RWPE1 (cell line): ENCODE results near the gene OR52E6.

Experiments used
- CTCF ChIA-PET: fragments of 350-600 bp; sonication (Branson Sonifier 250); formaldehyde crosslinking; extraction: SDS; loops from one replicate; lab custom pipeline; 2021; lab: Yijun Ruan, JAX
- POLR2A ChIA-PET: fragments of 400-600 bp; formaldehyde crosslinking; extraction: SDS; loops from one replicate; lab custom pipeline; 2020; ENCODE audit warnings: antibody characterized with exemption; ENCODE audit not compliant: low non-redundant PET; lab: Yijun Ruan, JAX
- DNase-seq: peaks from one replicate; pipeline ENCODE4 v3.0.0; 2012; ENCODE audit warnings: low spot score
- H3K27ac ChIP-seq: fragments of 450-650 bp; 2 replicates; pipeline ENCODE4 v1.5.1; 2017
- TF ChIP-seq, protein P1 (sequence below): fragments of 450-650 bp; conservative IDR thresholded peaks from 2 replicates; pipeline ENCODE4 v1.5.1; 2017; ENCODE audit warnings: low read depth, mild to moderate bottlenecking

OR52E6 gene

GRCh38 chr11:5833446-5833845 is 8.3 kb downstream of the OR52E6 start:
- TF ChIP-seq, protein P1, sequence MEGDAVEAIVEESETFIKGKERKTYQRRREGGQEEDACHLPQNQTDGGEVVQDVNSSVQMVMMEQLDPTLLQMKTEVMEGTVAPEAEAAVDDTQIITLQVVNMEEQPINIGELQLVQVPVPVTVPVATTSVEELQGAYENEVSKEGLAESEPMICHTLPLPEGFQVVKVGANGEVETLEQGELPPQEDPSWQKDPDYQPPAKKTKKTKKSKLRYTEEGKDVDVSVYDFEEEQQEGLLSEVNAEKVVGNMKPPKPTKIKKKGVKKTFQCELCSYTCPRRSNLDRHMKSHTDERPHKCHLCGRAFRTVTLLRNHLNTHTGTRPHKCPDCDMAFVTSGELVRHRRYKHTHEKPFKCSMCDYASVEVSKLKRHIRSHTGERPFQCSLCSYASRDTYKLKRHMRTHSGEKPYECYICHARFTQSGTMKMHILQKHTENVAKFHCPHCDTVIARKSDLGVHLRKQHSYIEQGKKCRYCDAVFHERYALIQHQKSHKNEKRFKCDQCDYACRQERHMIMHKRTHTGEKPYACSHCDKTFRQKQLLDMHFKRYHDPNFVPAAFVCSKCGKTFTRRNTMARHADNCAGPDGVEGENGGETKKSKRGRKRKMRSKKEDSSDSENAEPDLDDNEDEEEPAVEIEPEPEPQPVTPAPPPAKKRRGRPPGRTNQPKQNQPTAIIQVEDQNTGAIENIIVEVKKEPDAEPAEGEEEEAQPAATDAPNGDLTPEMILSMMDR: no peak
- ChIA-PET POLR2A (interaction anchor here (0.7 kb wide), 2 partner anchors 8 to 374 kb away, joined by 5 to 7 read pairs; partner anchors contain the start of gene OR52E6), CTCF (no interaction called here)
- DNase-seq: no peak
- no peak overlapping the region for H3K27ac ChIP-seq

DNA sequence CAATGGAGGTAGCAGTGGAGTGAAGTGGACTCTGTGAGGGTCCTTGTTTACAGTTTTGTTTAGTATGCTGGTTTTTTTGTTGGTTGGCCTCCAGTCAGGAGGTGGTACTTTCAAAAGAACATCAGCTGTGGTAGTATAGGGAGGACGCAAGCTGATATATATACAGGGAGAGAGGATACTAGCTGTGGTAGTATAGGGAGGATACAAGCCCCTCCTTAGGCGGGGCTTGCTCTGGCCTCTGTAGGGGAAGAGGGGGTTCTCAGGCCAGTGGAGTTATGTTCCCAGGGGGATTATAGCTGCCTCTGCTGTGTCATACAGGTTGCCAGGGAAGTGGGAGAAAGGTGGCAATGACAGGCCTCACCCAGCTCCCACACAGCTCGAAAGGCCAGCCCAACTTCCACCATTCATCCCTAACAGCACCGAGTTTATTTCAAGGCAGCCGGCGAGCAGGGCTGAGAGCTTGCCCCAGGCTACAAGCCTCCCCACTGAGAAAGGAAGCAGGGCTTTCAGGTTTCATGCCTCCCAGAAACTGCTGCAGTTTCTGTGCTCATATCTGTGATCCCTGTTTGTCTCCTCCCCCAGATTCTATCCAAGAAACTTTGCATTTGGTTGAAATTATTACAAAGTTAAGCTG is 10.4 kb downstream of the OR52E6 start:
- no peak overlapping the region for H3K27ac ChIP-seq
- DNase-seq: no peak
- ChIA-PET CTCF (no interaction called here), POLR2A (no interaction called here)
- TF ChIP-seq, protein P1: no peak

DNA sequence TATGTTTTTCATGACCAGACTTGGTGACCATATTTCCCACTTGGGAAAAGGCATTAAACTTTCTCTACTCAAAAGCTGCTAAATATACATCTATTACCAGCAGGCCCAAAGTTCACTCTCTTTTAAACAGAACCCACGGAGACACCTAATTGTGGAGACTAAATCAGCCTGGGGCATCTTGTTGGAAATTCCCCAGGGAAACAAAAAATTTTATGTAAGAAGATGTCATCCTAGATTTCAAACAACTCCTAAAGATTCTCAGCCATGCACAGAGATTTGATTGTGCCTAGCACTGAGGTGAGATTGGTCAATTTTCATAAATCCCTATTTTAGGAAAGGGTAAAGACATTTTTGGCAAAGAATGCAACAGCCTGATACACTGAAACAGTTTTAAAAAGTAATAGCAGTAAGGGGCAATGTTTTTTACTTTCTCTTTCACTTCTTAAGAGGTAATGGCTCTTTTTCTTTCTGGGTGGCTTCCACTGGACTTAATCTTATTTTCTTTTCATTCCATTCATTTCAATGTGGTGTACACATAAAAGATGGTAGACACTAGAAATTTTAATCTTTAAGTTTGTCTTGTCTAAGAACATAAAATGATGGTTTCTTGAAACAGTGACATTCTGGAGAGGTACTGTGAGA is 23.3 kb downstream of the OR52E6 start:
- CTCF ChIA-PET: interaction anchor here (0.6 to 0.7 kb wide), 3 partner anchors 342 to 1694 kb away, joined by 3 to 4 read pairs (median 3); no protein-coding TSS in a partner anchor
- DNase-seq: no peak
- TF ChIP-seq, protein P1: no peak
- POLR2A ChIA-PET: no interaction called here
- H3K27ac ChIP-seq: no peak overlapping the region

- POLR2A ChIA-PET: no interaction called here
- TF ChIP-seq, protein P1: no peak
- no peak overlapping the region for H3K27ac ChIP-seq
- CTCF ChIA-PET: no interaction called here
- DNase-seq: no peak
These were observed 26.2 kb downstream of the OR52E6 start for GRCh38 chr11:5815534-5815933.

- no peak for DNase-seq
- TF ChIP-seq, protein P1: no peak
- CTCF ChIA-PET: no interaction called here
- POLR2A ChIA-PET: no interaction called here
- H3K27ac ChIP-seq: no peak overlapping the region
These were observed 31.5 kb downstream of the OR52E6 start for GRCh38 chr11:5809905-5810795.

DNA sequence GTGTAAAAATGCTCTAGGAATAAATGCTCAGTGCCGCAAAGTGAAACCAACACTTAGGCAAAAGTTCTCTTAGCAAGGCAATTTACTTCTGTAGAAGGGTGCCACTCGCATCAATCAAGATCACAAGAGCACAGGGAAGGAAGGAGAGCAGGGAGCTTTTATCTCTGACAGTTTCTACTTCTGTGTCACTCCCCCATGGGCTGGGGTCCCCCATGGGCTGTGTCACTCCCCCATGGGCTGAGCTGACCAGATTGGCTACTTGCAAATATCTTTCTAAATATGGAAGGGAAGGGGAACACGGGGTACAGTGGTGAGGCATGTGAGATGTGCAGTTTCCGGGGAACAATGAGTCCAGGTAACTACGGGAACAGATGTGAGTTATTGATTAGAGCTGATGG is 32.6 kb downstream of the OR52E6 start:
- H3K27ac ChIP-seq: no peak overlapping the region
- ChIA-PET POLR2A (no interaction called here), CTCF (interaction anchor here (0.6 kb wide), 1 partner anchor 608 kb away, joined by 3 read pairs; the partner anchor contains the start of gene OR51V1)
- TF ChIP-seq, protein P1: no peak
- no peak for DNase-seq
